GM20431 (cell line): ENCODE results near the gene ESYT2.

Experiments
- in situ Hi-C: fragments of 300-500 bp; cut with MseI, MboI; formaldehyde crosslinking; loops from one replicate; pipeline ENCODE4 v1.15.0; 2020; ENCODE audit warnings: low sequenced_read_pairs; ENCODE audit not compliant: unreplicated experiment

ESYT2 gene

GRCh38 chr7:158750702-158751101 lies 78.6 kb downstream of the ESYT2 start:
- in situ Hi-C loops: no loop called here

DNA sequence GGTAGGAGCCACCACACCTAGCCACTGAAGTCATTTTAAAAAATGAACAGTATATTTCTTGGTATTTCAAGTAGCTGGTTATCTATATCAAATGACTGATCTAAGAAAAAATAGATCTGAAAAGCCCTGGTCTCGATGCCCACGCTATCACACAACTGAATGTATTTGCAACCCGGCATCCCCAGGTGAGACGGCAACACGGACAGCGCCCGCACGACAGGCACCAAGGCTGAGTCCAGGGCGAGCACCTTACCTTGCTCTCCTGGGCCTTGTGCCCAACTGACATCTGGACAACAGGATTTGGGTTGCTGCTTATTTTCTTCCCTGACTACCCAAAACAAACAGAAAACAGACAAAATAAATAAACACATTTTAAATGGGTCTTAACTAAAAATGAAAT lies 79.9 kb downstream of the ESYT2 start:
- in situ Hi-C loops: no loop called here

- in situ Hi-C loops: no loop called here
Measured at GRCh38 chr7:158748335-158748734, 81.0 kb downstream of the ESYT2 start.

- in situ Hi-C loops: no loop called here
Measured at GRCh38 chr7:158747408-158747807, 81.9 kb downstream of the ESYT2 start.

DNA sequence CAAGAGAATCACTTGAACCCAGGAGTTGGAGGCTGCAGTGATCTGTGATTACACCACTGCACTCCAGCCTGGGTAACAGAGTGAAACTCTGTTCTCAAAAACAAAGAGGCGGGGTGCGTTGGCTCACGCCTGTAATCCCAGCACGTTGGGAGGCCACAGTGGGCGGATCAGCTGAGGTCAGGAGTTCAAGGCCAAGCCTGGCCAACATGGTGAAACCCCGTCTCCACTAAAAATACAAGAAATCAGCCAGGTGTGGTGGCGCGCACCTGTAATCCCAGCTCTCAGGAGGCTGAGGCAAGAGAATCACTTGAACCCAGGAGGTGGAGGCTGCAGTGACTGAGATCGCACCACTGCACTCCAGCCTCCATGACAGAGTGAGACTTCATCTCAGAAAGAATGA lies 82.4 kb downstream of the ESYT2 start:
- in situ Hi-C loops: no loop called here

DNA sequence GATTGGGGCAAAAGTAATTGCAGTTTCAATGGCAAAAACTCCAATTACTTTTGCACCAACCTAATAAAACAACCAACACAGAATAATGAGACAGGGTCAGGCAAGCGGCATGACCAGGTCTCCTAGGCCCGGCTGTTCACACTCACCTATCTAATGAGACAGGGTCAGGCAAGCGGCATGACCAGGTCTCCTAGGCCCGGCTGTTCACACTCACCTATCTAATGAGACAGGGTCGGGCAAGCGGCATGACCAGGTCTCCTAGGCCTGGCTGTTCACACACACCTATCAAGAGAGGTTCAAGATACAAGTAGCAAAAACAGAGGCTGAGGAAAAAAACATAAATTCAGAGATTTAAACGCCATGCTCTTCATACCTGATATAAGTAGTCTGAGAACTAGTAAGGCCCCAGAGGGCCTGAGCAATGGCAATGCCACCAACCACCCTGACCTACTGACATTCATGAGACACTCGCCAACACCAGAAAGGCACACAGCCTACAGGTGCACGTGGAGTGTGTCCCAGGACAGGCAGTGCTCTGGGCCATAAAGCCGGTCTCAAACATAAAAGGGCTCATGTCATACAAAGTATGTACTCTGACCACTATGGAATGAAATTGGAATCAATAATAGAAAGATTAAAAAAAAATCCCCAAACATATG lies 84.1 kb downstream of the ESYT2 start:
- in situ Hi-C loops: no loop called here

DNA sequence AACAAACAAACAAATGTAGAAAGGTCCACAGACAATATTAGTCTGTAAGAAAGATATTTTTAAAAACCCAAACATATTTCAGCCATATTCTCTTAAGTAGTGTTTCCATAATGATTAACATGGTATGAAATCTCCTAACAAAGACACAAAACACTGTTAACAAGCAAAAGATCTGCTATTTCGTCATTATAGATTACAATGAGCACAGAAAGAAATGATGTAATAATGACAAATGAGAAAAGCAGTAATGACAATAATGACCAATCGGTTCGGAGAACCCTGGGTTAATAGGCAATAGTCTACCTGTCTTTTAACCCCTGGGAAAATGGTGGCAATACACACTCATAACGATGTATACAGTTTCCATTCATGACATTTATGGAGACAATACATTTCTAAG lies 85.2 kb downstream of the ESYT2 start:
- in situ Hi-C loops: no loop called here

DNA sequence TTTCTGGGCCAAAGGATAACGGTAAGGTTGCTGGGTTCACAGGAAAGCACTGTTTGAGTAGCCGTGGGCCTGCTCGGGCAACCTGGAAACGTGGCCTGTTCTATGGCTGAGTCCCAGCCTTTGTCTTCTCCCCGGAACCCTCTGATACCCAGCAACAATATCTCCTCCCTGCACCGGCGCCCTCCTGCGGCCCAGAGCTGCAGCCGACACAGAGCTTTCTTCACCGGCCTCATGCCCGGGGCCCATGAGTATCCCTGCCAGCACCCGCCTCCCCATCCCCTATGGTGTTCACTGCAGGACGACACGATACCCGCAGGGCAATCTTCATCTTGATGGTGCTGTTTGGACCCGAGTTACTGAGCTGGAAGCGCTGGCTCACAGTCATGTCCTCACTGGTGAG lies 86.1 kb downstream of the ESYT2 start:
- in situ Hi-C loops: no loop called here

- in situ Hi-C loops: no loop called here
Measured at GRCh38 chr7:158742065-158742821, 87.1 kb downstream of the ESYT2 start.

DNA sequence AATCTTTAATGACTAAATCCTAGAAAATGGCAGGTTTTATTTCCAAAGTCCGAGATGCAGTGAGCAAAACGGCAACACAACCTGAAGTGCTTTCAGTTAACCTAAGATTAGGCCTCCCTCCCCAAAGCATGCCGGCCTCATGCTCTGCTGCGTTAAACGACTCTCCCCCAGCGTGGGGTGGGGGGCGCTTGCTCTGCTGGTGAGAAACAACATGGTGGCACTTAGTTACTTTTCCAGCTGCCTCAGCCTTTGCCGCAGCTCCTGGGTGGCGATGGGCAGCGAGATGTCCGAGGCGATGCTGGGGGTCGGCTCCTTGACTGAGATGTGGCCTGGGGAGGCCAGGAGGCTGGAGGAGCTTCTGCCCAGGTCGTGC lies 88.0 kb downstream of the ESYT2 start:
- in situ Hi-C loops: no loop called here

GRCh38 chr7:158740657-158741293 lies 88.5 kb downstream of the ESYT2 start:
- in situ Hi-C loops: no loop called here

DNA sequence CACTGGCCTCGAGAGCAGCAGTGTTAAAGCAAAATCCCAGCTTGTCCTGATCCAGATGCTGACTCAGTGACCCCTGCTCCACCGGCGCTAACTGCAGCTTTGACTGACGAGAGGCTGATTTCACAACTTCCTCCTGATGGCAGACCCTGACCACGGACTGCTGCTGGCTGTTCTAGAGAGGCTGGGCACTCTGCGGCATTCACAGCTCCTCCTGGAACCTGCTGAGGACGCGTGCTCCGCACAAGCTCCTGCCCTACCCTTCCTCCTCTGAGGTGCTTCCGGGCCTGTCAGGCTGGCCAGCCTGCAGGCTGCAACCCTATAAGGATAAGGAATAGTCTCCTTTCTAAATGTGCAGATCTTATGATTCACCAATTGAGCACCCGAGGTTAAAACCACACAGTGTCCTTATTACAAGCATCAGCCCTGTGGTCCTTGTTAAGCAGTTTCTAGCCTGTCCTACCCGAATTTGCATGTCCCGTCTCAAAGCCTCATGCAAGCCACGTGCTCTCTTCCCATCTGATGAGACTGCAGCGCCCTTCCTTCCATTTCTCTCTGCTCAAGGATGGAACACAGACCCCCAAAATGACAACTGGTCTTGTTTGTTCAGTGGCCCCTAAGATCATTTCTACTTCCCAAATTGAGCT lies 89.2 kb downstream of the ESYT2 start:
- in situ Hi-C loops: no loop called here

DNA sequence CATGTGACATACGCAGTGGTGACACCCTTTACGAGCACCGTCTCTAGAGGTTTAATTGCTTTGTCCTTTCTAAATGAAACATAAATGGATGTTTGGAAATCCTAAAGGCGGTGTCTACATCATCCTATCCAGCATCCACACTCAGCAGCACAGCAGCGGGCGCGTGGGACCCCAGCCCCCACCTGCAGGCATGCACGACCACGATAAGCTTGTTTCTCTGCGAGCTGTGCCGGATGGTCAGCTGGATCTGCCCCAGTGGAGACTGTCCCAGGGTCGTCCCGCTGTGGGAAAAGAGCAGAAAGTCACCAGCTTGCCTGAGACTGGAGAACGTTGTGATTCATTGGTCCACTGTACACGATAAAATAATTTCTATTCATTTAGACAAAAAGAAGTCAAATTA lies 90.5 kb downstream of the ESYT2 start:
- in situ Hi-C loops: no loop called here

- in situ Hi-C loops: no loop called here
Measured at GRCh38 chr7:158737064-158737695, 92.1 kb downstream of the ESYT2 start.

DNA sequence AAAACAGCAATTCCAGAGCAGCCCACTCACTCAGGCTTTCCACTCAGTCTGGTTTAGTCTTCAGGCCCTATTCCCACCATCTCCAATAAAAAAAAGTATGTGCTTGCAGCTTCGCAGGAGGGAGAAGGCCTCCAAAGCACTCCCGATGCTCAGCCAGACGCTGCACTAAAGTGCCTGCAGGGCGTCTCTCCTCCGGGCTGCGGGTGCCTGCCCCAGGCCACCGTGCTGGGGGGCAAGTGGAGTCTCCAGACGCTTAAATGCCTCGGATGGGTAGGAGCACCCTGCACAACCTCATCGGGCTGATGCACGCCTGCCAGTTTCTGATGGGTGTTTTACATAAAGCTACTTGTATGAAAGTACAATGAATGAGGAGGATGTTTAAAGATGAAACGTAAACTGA lies 93.4 kb downstream of the ESYT2 start:
- in situ Hi-C loops: no loop called here

- in situ Hi-C loops: no loop called here
Measured at GRCh38 chr7:158734861-158735260, 94.4 kb downstream of the ESYT2 start.

DNA sequence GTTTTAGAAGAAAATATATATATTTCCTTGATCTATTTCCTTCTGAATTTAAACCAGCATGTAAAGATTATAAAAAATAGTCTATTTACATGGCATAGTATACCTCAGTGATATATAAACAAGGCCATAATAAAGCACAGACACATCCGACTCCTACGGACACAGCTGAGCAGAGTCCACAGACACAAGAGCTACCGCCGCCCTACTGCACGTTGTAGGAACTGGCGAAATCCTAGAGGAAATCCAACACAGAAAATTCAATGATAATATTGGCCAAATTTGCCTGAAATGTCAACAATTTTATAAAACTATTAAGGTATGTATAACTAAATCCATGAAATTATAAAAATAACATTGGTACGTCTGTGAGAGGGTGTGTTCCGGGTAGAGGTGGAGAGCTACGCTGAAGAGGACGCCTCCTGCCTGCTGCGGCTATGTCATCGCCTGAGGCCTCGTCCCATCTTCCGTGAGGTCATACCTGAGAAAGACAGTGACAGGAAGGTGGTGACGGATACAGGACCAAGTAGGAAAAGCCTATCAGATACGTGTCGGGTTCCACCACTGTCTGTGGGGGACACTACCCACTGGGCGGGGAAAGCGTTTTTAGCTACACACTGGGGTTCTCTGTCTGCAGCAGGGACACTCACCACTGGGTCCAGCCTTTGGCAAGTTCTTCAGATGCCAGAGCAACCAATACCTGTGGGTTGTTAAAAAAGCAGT lies 95.4 kb downstream of the ESYT2 start:
- in situ Hi-C loops: no loop called here

DNA sequence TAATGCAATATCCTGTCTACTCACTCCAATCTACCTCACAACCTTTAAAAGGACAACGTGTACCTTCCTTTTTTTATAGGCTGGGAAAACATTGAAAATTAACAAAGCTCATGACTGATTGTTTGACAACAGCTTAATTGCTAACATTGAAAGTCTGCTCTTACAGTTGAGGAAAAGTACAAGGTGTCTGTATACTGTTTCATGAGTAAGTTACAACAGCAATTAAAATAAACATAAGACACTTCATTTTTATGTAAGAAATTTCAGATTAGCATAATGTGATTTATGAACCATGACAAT lies 96.1 kb downstream of the ESYT2 start:
- in situ Hi-C loops: no loop called here

DNA sequence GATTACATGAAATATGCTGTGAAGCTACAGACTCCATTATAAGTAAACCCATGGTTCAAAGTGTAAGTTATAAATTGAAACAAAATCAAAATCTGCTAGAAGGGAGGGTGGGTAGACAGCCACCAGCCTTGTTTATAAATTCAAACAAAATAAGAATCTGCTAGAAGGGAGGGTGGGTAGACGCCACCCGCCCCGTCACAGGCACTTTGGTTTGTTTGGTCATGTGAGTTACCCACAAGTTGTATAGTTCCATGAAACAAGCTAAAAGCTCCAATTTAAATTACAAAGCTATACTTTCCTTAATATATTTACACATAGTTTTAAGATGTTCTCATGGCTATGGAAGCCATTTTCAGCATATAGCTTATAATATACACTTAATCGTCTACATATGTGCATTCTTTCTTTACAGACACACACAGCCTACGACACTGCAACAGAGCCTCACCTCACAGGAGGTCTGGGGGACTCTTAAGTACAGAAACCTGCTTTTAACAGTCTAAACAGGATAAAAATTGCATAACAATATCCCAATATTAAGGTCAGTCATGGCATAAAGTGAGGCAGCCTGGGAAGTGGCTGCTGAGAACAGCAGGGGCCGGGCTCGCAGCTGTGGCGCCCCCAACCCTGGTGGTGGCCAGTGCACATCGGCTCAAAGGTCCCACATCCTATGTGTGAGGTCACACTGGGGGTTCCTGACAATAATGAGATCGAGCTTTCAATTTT lies 96.7 kb downstream of the ESYT2 start:
- in situ Hi-C loops: no loop called here

DNA sequence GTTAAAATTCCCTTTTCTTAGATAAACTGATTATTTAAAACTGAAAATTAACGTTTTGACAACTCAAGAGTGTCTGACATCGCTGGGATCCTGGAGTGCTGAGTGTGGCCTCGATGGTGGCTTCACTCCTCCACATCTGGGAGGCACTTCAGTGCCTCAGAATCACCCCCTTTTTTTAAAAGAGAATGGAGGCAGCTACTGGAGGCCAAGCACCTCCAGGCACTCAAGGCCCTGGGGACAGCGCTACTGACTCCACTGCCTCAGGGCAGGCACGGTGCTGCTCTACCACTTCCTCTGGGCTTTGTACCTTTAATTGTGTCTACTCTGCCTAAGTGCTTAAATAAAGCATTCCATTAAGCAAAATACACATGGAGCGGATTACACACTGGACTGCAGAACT lies 97.5 kb downstream of the ESYT2 start:
- in situ Hi-C loops: no loop called here
